Measurements from ENCODE around the gene LGALSL.

LGALSL gene

DNA sequence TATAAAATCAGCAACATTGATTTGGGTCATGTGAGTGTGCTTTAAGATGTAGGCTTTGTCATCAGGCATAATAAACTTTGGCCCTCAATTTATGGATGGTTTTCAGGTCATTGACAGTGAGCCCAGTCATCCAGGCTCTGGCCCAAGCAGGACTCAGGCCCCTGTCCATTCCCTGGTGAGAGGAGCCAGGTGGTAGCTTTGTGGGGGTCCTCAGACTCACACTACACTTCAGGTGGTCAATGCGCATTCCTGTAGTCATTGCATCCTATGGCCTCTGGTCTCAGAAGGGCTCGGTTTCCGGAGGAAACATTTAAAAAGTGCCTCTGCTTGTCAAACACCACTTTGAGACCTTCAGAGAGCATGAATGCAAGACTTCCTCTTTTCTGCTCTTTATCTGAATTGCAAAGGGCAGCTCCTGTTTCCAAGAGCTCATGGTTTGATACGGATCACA lies 20.2 kb downstream of the LGALSL start:
- DNase-seq (ENCODE audit: low read depth) = no peak
- in situ Hi-C loops (cut with HindIII; ENCODE audit: low sequenced_read_pairs) = no loop called here
- no peak overlapping the region for H3K4me3 ChIP-seq (ENCODE audit: low read depth, low read length)
- TF ChIP-seq, protein P1, sequence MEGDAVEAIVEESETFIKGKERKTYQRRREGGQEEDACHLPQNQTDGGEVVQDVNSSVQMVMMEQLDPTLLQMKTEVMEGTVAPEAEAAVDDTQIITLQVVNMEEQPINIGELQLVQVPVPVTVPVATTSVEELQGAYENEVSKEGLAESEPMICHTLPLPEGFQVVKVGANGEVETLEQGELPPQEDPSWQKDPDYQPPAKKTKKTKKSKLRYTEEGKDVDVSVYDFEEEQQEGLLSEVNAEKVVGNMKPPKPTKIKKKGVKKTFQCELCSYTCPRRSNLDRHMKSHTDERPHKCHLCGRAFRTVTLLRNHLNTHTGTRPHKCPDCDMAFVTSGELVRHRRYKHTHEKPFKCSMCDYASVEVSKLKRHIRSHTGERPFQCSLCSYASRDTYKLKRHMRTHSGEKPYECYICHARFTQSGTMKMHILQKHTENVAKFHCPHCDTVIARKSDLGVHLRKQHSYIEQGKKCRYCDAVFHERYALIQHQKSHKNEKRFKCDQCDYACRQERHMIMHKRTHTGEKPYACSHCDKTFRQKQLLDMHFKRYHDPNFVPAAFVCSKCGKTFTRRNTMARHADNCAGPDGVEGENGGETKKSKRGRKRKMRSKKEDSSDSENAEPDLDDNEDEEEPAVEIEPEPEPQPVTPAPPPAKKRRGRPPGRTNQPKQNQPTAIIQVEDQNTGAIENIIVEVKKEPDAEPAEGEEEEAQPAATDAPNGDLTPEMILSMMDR (IDR thresholded peaks at IDR 0.05; ENCODE audit: low read depth, low read length, missing control alignments) = no peak

DNA sequence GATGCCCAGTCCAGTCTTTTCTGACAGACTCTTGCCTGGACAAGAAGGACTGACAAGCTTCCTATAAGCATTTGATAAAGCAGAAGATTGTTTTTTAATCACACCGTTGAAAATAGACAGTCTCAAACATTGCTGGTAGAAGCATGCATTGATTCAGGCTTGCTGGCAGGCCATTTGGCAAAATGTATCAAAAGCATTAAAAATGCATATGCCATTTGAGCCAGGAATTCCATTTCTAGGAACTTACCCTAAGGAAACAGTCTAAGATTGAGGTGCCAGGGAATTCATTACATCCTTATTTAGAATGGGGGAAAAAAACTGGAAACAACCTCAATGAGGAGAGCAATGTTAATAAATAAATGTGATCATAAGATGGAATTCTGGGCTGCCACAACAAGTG lies 20.7 kb downstream of the LGALSL start:
- no peak overlapping the region for H3K4me3 ChIP-seq (ENCODE audit: low read depth, low read length)
- in situ Hi-C loops (cut with HindIII; ENCODE audit: low sequenced_read_pairs) = no loop called here
- DNase-seq (ENCODE audit: low read depth) = no peak
- TF ChIP-seq, protein P1 (IDR thresholded peaks at IDR 0.05; ENCODE audit: low read depth, low read length, missing control alignments) = no peak

DNA sequence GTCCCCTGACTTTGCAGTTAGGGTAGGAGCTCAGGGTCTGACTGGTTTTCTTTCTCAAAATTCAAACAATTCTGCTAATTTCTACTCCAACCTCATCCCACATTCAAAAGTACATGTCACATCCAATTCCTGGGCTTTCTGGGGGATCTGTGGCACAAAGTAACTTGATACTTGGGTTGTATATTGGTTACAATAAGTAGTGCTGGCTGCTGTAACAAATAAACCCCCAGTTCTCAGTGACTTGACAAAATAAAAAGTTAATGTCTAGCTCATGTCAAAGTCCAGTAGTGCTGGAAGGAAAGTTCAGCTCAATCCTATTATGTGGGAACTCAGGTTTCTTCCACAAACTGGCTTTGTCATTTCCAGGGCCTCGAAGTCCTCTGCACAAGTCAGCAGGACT lies 23.1 kb downstream of the LGALSL start:
- in situ Hi-C loops (cut with HindIII; ENCODE audit: low sequenced_read_pairs) = no loop called here
- DNase-seq (ENCODE audit: low read depth) = no peak
- H3K4me3 ChIP-seq (ENCODE audit: low read depth, low read length) = no peak overlapping the region
- TF ChIP-seq, protein P1 (IDR thresholded peaks at IDR 0.05; ENCODE audit: low read depth, low read length, missing control alignments) = no peak

DNA sequence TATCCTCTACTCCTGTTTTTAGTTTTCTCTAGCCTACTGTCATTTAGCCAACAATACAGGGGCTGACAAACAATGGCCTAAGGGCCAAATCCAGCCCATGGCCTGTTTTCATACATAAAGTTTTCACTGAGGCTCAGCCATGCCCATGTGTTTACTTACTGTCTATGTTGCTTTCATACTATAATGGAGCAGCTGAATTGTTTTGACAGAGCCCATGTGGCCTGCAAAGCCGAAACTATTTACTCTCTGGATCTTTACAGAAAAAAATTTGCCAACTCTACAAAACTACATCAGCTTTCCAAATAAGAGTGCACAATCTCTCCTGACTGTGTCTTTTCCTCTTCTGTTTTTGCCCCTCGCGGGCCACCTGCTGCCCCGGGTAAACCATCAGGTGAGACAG lies 24.0 kb downstream of the LGALSL start:
- in situ Hi-C loops (cut with HindIII; ENCODE audit: low sequenced_read_pairs) = no loop called here
- DNase-seq (ENCODE audit: low read depth) = no peak
- TF ChIP-seq, protein P1 (IDR thresholded peaks at IDR 0.05; ENCODE audit: low read depth, low read length, missing control alignments) = no peak
- H3K4me3 ChIP-seq (ENCODE audit: low read depth, low read length) = no peak overlapping the region

DNA sequence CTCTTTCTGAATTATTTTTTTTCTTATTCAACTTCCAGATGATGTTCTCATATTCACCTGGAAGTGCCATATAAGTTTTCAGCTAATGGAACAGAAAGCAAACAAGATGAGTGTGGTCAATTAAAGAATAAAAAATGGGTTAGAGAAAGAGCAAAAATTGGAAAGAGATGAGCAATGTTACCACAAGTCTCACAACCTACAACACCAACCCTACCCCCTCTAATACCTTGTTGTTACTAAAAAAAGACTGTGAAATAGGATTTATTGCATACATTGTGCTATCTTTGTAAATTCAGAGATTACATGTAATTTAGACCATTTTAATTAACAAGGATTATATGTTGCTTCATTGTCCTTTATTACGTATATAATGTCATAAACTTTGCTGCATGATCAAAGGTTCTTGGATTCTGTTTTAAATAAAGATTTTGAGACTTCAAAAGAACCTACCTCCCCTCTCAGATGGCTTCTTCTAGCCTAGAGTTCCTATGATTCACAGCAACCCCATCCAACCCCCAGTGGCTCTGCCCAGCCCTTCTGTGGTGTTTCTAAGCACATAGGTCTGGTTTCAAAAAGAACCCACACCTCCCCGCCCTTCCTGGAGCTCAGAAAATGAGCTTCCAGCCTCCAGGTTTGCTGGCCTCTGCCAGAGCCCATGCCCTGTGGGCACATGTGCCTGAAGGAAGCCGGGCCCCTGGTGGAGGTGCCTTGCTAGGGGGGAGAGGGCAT lies 24.7 kb downstream of the LGALSL start:
- TF ChIP-seq, protein P1 (IDR thresholded peaks at IDR 0.05; ENCODE audit: low read depth, low read length, missing control alignments) = no peak
- H3K4me3 ChIP-seq (ENCODE audit: low read depth, low read length) = no peak overlapping the region
- no peak for DNase-seq (ENCODE audit: low read depth)
- in situ Hi-C loops (cut with HindIII; ENCODE audit: low sequenced_read_pairs) = no loop called here

DNA sequence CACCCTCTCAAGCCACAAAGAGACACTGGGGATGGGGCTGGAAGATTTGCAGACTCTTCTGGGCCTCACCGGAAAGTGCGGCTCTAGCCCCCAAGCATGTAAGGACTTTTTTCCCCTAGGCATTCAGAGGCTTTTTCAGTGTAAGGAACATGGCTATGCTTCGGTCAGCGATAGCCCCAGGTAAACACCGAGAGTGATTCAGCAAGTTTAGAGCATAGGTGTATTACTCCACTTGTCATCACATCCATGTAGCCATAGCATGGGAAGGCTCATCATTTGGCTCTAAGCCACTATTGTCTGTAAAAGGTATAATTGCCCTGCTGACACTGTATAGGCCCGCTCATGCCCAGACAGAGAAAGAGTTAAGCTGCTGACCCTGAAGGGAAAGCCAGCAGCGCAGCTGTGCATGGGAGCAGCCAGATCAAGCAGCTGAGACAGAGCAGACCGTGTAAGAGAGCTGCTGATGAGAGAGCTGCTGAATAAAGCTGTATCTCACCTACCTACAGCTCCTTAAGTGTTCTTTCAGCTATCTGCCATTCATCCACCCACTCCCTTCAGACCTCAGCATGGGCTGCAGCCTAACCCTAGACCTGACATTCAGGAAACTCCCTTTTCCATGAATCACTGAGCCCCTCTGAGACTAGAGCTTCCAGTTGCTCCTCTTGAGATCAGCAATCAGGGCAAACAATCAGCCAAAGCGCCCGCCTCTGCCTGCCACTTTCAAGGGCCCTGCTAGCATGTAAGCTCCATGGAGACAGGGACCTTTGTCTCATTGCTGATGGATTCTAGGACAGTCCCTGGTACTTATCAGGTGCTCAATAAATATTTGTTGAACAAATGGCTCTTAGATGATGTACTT lies 25.5 kb downstream of the LGALSL start:
- DNase-seq (ENCODE audit: low read depth) = no peak
- in situ Hi-C loops (cut with HindIII; ENCODE audit: low sequenced_read_pairs) = loop anchor here (5.0 kb wide), 2 partner anchors 42 to 98 kb away; no protein-coding TSS in a partner anchor
- H3K4me3 ChIP-seq (ENCODE audit: low read depth, low read length) = no peak overlapping the region
- TF ChIP-seq, protein P1 (IDR thresholded peaks at IDR 0.05; ENCODE audit: low read depth, low read length, missing control alignments) = no peak
